Common myeloid progenitor, CD34-positive (primary cell): Measurements from ENCODE around the gene CDKL1.

Experiments
- CTCF ChIA-PET: fragments of 350-600 bp; sonication (Branson Sonifier 250); formaldehyde crosslinking; loops from one replicate; lab custom pipeline; 2021; ENCODE audit warnings: antibody characterized with exemption; lab: Charles Lee
- POLR2A ChIA-PET: fragments of 350-600 bp; sonication (Branson Sonifier 250); formaldehyde crosslinking; loops from one replicate; lab custom pipeline; 2021; ENCODE audit warnings: antibody characterized with exemption; lab: Charles Lee
- DNase-seq, 3 donors: peaks; one replicate each; pipeline versions ENCODE4 v3.0.0 to v3.0.0-alpha.2; 2013
- H3K27ac ChIP-seq, 2 experiments: 1 replicate in 1 of 2; 2 replicates in 1 of 2; pipeline ENCODE4 v1.7.0; 2013; ENCODE audit warnings: inconsistent platforms in 2 of 2, low read length in 2 of 2, mild to moderate bottlenecking in 2 of 2, low read depth in 1 of 2, moderate library complexity in 1 of 2; ENCODE audit not compliant: severe bottlenecking in 2 of 2, insufficient read depth in 1 of 2, poor library complexity in 1 of 2
- H3K27me3 ChIP-seq, 5 experiments: replicated peaks in 2 of 5; 1 replicate in 3 of 5; 2 replicates in 2 of 5; pipeline versions ENCODE4 v1.6.1 to v1.7.0; 2013; ENCODE audit warnings: low read length in 4 of 5, mild to moderate bottlenecking in 2 of 5, moderate library complexity in 2 of 5, inconsistent platforms in 1 of 5; ENCODE audit not compliant: insufficient read depth in 5 of 5, control insufficient read depth in 4 of 5
- H3K36me3 ChIP-seq, 4 experiments: 1 replicate in 2 of 4; 2 replicates in 2 of 4; pipeline versions ENCODE4 v1.6.1 to v1.7.0; 2013; ENCODE audit warnings: low read length in 3 of 4, control low read depth in 1 of 4, mild to moderate bottlenecking in 1 of 4; ENCODE audit not compliant: control insufficient read depth in 4 of 4, insufficient read depth in 4 of 4
- H3K4me1 ChIP-seq, 4 experiments: 1 replicate in 3 of 4; 2 replicates in 1 of 4; pipeline versions ENCODE4 v1.6.1 to v1.7.1; 2013; ENCODE audit warnings: low read length in 3 of 4, mild to moderate bottlenecking in 3 of 4, control low read depth in 1 of 4, inconsistent platforms in 1 of 4, moderate library complexity in 1 of 4; ENCODE audit not compliant: control insufficient read depth in 4 of 4, insufficient read depth in 4 of 4; ENCODE audit errors: control extremely low read depth in 1 of 4
- H3K4me3 ChIP-seq, 7 experiments: 1 replicate in 4 of 7; 2 replicates in 3 of 7; pipeline versions ENCODE4 v1.5.1 to v1.7.0; 2013; ENCODE audit warnings: mild to moderate bottlenecking in 7 of 7, low read length in 6 of 7, moderate library complexity in 6 of 7, inconsistent platforms in 2 of 7, low read depth in 2 of 7, control low read depth in 1 of 7; ENCODE audit not compliant: insufficient read depth in 4 of 7, control insufficient read depth in 1 of 7; ENCODE audit errors: extremely low read depth in 1 of 7
- H3K9me3 ChIP-seq, 5 experiments: 1 replicate in 4 of 5; 2 replicates in 1 of 5; pipeline versions ENCODE4 v1.6.1 to v1.7.1; 2013; ENCODE audit warnings: low read length in 4 of 5, mild to moderate bottlenecking in 2 of 5, inconsistent platforms in 1 of 5, low read depth in 1 of 5, moderate library complexity in 1 of 5; ENCODE audit not compliant: control insufficient read depth in 4 of 5, insufficient read depth in 2 of 5; ENCODE audit errors: control extremely low read depth in 1 of 5
- WGBS: methylation state at CpG from one replicate; pipeline ENCODE4 v1.1.5; 2013; ENCODE audit not compliant: insufficient coverage; 5-methylcytosine and 5-hydroxymethylcytosine counted together

CDKL1 gene

GRCh38 chr14:50417853-50418252 is 21.2 kb upstream of the CDKL1 start:
- ChIA-PET POLR2A (interaction anchor here (0.6 kb wide), 1 partner anchor 706 kb away, joined by 3 read pairs; no protein-coding TSS in a partner anchor), CTCF (no interaction called here)
- no peak for DNase-seq
- Histone ChIP-seq H3K4me3 (no peak overlapping the region), H3K27me3 (no peaks in the 10 kb centered on the region), H3K27ac (no peak overlapping the region), H3K9me3 (no peaks in the 10 kb centered on the region), H3K4me1 (no peaks in the 10 kb centered on the region), H3K36me3 (peaks cover 11 to 55% (median 28%) of the 10 kb centered on the region in 4 experiments)
- WGBS: 94% methylated on average over 2 of the region's 2 CpGs

- no peaks in the 10 kb centered on the region for H3K4me1 ChIP-seq
- peaks cover 0 to 2% (median 0%) of the 10 kb centered on the region in 5 experiments for H3K9me3 ChIP-seq
- H3K36me3 ChIP-seq: peaks cover 0 to 6% (median 1%) of the 10 kb centered on the region in 4 experiments
- CTCF ChIA-PET: no interaction called here
- no peak overlapping the region for H3K27ac ChIP-seq
- 100% methylated on average over 1 of the region's 1 CpG for WGBS
- no peak overlapping the region for H3K4me3 ChIP-seq
- DNase-seq: no peak
- POLR2A ChIA-PET: no interaction called here
- H3K27me3 ChIP-seq: no peaks in the 10 kb centered on the region
These were observed 14.2 kb upstream of the CDKL1 start for GRCh38 chr14:50410921-50411320.

- Histone ChIP-seq H3K36me3 (peaks cover 0 to 3% (median 1%) of the 10 kb centered on the region in 4 experiments), H3K4me1 (no peaks in the 10 kb centered on the region), H3K4me3 (no peak overlapping the region), H3K9me3 (peaks cover 0 to 4% (median 0%) of the 10 kb centered on the region in 5 experiments), H3K27me3 (no peaks in the 10 kb centered on the region), H3K27ac (no peak overlapping the region)
- POLR2A ChIA-PET: no interaction called here
- no peak for DNase-seq
- CTCF ChIA-PET: no interaction called here
- 93% methylated on average over 2 of the region's 3 CpGs for WGBS
These were observed 13.4 kb upstream of the CDKL1 start for GRCh38 chr14:50410071-50410470.

GRCh38 chr14:50407111-50407812 is 10.6 kb upstream of the CDKL1 start:
- WGBS: 97% methylated on average over 4 of the region's 6 CpGs
- DNase-seq: no peak
- POLR2A ChIA-PET: no interaction called here
- peaks cover 0 to 4% (median 0%) of the 10 kb centered on the region in 5 experiments for H3K9me3 ChIP-seq
- H3K36me3 ChIP-seq: peaks cover 0 to 2% (median 0%) of the 10 kb centered on the region in 4 experiments
- H3K4me1 ChIP-seq: peaks cover 0 to 10% (median 4%) of the 10 kb centered on the region in 4 experiments
- H3K4me3 ChIP-seq: no peak overlapping the region
- no peak overlapping the region for H3K27ac ChIP-seq
- CTCF ChIA-PET: interaction anchor here (0.6 to 1.1 kb wide), 2 partner anchors 17 to 188 kb away, joined by 3 read pairs; no protein-coding TSS in a partner anchor
- no peaks in the 10 kb centered on the region for H3K27me3 ChIP-seq

- peak; percentile 30 to 91 (median 84) for DNase-seq
- Histone ChIP-seq H3K36me3 (no peaks in the 10 kb centered on the region), H3K27me3 (no peaks in the 10 kb centered on the region), H3K27ac (peak overlapping the region in 1 of 2 experiments; percentile 49), H3K9me3 (peaks cover 0 to 3% (median 0%) of the 10 kb centered on the region in 5 experiments), H3K4me3 (no peak overlapping the region), H3K4me1 (peaks cover 0 to 10% (median 4%) of the 10 kb centered on the region in 4 experiments)
- CTCF ChIA-PET: interaction anchor here (1.3 to 2.0 kb wide), 2 partner anchors 10 to 82 kb away, joined by 4 to 6 read pairs; no protein-coding TSS in a partner anchor
- POLR2A ChIA-PET: interaction anchor here (1.6 kb wide), 1 partner anchor 9 kb away, joined by 3 read pairs; no protein-coding TSS in a partner anchor
These were observed 6.7 kb upstream of the CDKL1 start for GRCh38 chr14:50403419-50403818.

DNA sequence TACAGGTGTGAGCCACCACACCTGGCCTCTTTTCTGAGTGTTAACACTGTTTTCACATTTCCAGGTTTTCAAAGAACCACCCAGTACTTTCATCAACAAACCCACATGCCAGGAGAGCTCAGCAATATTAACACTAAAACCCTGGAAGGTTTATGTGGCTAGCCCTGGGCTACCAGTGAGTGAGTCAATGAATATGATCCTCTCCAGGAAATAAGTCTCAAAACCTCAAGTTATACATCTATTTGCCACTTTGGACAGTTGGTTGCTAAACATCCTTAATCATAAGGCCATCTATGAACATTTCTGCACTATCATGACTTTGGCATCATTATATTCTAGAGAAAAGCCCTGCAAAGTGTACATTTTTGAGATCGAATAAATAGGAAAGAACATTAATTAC is 6.3 kb upstream of the CDKL1 start:
- H3K4me1 ChIP-seq: peaks cover 0 to 10% (median 4%) of the 10 kb centered on the region in 4 experiments
- ChIA-PET POLR2A (interaction anchor here (1.6 kb wide), 1 partner anchor 9 kb away, joined by 3 read pairs; no protein-coding TSS in a partner anchor), CTCF (interaction anchor here (1.3 to 2.0 kb wide), 2 partner anchors 9 to 82 kb away, joined by 4 to 6 read pairs; no protein-coding TSS in a partner anchor)
- H3K4me3 ChIP-seq: no peak overlapping the region
- DNase-seq: no peak
- H3K36me3 ChIP-seq: no peaks in the 10 kb centered on the region
- H3K9me3 ChIP-seq: peaks cover 0 to 3% (median 0%) of the 10 kb centered on the region in 5 experiments
- WGBS: 29% methylated on average over 1 of the region's 1 CpG
- peak overlapping the region in 1 of 2 experiments; percentile 49 for H3K27ac ChIP-seq
- H3K27me3 ChIP-seq: no peaks in the 10 kb centered on the region

DNA sequence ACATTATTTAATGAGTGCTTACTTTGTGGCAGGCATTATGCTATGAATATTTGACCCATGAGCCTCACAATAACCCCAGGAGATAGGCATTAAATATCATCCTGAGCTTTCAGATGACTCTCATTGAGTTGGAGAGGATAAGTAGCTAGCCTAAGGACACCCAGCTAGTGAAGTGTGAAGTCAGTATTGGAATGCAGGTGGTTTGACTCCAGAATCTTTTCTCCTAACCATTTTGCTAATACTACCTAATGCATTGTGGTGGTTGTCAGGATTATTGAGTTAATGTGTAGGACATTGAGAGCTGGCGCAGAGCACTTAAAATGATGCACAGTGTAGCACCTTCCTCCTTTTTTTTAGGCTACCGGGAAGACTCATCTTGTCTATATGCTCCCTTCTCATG is 3.8 kb upstream of the CDKL1 start:
- DNase-seq: no peak
- H3K27me3 ChIP-seq: no peaks in the 10 kb centered on the region
- no peak overlapping the region for H3K27ac ChIP-seq
- ChIA-PET CTCF (interaction anchor here (1.5 kb wide), 1 partner anchor 80 kb away, joined by 7 read pairs; no protein-coding TSS in a partner anchor), POLR2A (no interaction called here)
- peaks cover 0 to 28% (median 20%) of the 10 kb centered on the region in 4 experiments for H3K4me1 ChIP-seq
- H3K9me3 ChIP-seq: no peaks in the 10 kb centered on the region
- H3K4me3 ChIP-seq: no peak overlapping the region
- 92% methylated on average over 2 of the region's 2 CpGs for WGBS
- H3K36me3 ChIP-seq: no peaks in the 10 kb centered on the region
